NT2/D1 (cell line): Measurements from ENCODE around the gene LST1.

Source experiments
- SUZ12 ChIP-seq: IDR thresholded peaks from 2 replicates; pipeline ENCODE4 v1.6.1; 2011; ENCODE audit not compliant: insufficient read length, insufficient read depth; ENCODE audit errors: extremely low read depth
- YY1 ChIP-seq: IDR thresholded peaks from 2 replicates; pipeline ENCODE4 v1.6.1; 2011; ENCODE audit not compliant: insufficient read length, insufficient read depth

- TF ChIP-seq YY1 (no peak), SUZ12 (no peak)
Observed at GRCh38 chr6:31621991-31622390, 35.9 kb downstream of the LST1 start.
